HL-60 (cell line): ENCODE measurements around the gene BTF3.

Experiments used
- CTCF ChIP-seq: IDR thresholded peaks from one replicate; pipeline ENCODE4 v1.5.1; 2011; ENCODE audit warnings: low read length, control low read depth, inconsistent platforms; ENCODE audit not compliant: insufficient read depth
- POLR2AphosphoS5 ChIP-seq: IDR thresholded peaks from 2 replicates; pipeline ENCODE4 v1.6.1; 2012; ENCODE audit warnings: low read depth
- SPI1 ChIP-seq: IDR thresholded peaks from 2 replicates; pipeline ENCODE4 v1.6.1; 2012; ENCODE audit warnings: low read depth, mild to moderate bottlenecking, borderline replicate concordance
- TF ChIP-seq, protein P1 (sequence below): IDR thresholded peaks from 2 replicates; pipeline ENCODE4 v1.6.1; 2012; ENCODE audit warnings: low read depth; ENCODE audit not compliant: insufficient replicate concordance

GRCh38 chr5:73532195-73532594 lies 34.0 kb downstream of the BTF3 start:
- TF ChIP-seq SPI1: no peak
- TF ChIP-seq CTCF: no peak
- TF ChIP-seq, protein P1, sequence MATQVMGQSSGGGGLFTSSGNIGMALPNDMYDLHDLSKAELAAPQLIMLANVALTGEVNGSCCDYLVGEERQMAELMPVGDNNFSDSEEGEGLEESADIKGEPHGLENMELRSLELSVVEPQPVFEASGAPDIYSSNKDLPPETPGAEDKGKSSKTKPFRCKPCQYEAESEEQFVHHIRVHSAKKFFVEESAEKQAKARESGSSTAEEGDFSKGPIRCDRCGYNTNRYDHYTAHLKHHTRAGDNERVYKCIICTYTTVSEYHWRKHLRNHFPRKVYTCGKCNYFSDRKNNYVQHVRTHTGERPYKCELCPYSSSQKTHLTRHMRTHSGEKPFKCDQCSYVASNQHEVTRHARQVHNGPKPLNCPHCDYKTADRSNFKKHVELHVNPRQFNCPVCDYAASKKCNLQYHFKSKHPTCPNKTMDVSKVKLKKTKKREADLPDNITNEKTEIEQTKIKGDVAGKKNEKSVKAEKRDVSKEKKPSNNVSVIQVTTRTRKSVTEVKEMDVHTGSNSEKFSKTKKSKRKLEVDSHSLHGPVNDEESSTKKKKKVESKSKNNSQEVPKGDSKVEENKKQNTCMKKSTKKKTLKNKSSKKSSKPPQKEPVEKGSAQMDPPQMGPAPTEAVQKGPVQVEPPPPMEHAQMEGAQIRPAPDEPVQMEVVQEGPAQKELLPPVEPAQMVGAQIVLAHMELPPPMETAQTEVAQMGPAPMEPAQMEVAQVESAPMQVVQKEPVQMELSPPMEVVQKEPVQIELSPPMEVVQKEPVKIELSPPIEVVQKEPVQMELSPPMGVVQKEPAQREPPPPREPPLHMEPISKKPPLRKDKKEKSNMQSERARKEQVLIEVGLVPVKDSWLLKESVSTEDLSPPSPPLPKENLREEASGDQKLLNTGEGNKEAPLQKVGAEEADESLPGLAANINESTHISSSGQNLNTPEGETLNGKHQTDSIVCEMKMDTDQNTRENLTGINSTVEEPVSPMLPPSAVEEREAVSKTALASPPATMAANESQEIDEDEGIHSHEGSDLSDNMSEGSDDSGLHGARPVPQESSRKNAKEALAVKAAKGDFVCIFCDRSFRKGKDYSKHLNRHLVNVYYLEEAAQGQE: no peak
- no peak for TF ChIP-seq POLR2AphosphoS5
